ENCODE data around the gene MYL12A.
"Not testable (repeated sequence)": the region's sequence is repeated elsewhere in the genome, so short reads cannot be mapped to it uniquely, and the experiment has no call there.

The MYL12A gene

DNA sequence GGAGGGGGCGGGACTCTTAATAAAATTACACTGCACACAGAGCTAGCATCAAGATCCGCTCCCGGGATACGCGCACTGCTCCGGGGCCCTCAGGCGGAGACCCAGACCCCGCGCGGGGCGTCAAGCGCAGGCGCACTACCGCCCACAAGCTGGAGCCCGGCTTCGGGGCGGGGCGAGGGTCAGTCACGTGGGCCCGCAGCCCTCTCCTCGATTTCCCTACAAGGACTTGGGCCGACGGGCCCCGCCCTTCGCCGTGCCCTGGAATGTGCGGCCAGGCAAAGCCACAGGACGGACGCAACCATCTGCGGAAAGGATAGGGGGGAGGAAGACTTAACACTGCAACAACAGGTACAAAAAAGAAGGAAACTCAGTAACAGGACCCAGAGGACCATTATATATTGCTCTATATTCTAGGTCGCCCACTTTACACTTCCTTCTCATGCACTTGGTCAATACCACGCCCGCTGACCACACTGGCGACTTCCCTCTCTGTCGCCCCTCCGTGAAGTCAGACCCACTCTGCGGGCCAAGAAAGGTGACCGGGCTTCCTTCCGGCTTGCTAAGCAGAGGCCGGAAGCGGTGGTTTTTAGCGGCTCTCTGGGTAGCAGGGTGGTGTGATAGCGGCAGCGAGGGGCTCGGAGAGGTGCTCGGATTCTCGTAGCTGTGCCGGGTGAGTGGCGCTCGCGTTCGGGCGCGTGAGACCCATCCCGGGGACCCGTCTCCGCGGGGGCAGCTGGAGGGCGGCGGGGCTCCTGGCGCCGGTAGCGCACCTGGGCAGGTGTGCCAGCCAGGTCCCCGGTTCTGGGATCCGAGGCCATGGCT, at the start of gene MYL12A:
Gene MYL12A, plus strand, starts transcription at position 562 of the 822 bp plus-strand sequence. CDS start 5,447 bp downstream, outside the sequence.
- DNase-seq: peak; percentile 94

GRCh38 chr18:3198260-3198860, 49.2 kb upstream of the MYL12A start:
- not testable (repeated sequence) for DNase-seq

DNA sequence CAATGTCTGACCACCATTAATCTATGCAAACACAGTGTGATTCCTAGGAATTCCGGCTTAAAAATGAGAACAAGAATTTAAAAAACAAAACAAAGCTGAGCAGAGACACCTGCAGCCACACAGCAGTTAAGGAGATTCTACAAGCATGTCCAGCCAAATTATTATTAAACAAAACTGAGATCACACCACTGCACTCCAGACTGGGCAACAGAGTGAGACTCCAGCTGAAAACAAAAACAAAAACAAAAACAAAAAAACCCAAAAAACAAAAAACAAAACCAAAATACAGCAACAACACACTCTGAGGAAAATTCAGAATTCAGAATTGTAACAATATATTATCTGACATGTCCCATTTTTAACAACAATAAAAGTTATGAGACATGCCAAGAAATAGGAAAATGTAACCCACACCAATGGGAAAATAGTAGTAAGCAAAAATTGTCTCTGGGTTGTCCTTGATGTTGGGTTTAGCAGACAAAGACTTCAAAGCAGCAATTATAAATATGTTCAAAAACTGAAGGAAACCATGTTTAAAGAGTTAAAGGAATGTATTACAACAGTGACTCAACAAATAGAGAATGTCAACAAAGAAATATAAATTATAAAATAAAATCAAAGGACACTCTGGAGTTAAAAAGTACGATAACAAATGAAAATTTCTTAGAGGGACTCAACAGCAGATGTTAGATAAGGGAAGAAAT, 47.5 kb upstream of the MYL12A start:
- no peak for DNase-seq

DNA sequence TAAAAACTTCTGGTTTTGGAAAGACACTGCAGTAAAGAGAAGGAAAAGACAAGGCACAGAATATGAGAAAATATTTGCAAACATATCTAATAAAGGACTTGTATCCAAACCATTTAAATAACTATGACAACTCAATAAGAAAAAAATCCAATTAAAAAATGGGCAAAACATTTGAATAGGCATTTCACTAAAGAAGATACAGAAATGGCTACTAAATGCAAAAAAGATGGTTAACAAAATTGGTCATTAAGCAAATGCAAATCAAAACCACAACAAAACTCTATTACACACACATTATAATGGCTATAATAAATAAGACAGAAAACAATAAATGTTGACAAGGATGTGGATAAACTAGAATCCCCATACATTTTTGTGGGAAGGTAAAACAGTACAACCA, 42.4 kb upstream of the MYL12A start:
- DNase-seq: no peak

DNA sequence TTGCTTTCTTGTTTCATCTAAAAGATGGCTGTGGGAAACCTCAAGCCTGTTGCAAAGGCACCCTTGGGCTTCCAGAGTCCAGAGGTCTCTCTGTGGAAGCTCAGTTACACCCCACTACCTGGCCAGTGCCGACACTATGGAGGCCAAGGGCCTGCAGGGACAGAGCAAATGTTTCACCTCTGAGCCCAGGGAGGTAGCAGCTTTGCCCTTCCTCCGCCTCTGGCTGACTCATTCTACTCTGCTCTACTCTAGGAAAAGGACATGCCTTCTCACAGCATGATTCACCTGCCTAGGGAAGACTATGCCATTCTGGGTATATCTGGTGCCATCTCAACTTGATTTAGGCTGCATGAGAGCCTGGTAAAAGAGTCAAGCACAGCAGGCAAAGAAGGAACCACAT, 40.0 kb upstream of the MYL12A start:
- no peak for DNase-seq

DNA sequence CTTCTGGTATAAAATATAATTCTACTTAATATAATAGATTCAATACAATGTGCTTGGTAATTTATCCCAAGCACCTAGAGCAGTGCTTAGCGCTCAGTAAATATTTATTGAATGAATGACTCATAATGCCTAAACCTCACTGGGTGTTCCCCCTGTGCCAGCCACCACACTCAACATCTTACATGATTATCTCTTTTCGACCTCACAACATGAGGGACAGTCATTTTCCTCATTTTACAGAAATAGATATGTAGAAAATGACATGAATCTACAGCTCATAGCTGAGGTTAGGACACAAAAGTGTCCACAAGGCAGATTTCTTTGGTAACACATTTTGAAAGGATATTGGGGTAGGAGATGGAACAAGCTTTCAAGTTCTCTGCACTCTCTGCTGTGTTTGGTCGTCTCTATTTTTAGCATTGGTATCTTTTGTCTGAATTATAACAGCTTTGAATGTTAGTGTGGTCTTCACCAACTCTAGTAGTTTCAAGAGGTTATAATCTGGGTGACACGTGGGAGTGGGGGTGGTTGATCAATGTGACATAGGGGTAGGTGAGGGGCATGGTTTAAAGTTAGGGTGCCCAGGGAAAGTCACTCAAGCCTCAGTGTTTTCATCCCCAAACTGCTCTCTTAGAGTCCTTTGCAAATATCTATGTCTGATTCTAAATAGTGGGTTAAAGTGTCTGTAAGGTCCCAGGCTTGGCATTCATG, 37.6 kb upstream of the MYL12A start:
- no peak for DNase-seq

- peak; percentile 12 for DNase-seq
These were observed 36.2 kb upstream of the MYL12A start for GRCh38 chr18:3211236-3211992.

GRCh38 chr18:3212657-3213056, 34.9 kb upstream of the MYL12A start:
- DNase-seq: no peak

DNA sequence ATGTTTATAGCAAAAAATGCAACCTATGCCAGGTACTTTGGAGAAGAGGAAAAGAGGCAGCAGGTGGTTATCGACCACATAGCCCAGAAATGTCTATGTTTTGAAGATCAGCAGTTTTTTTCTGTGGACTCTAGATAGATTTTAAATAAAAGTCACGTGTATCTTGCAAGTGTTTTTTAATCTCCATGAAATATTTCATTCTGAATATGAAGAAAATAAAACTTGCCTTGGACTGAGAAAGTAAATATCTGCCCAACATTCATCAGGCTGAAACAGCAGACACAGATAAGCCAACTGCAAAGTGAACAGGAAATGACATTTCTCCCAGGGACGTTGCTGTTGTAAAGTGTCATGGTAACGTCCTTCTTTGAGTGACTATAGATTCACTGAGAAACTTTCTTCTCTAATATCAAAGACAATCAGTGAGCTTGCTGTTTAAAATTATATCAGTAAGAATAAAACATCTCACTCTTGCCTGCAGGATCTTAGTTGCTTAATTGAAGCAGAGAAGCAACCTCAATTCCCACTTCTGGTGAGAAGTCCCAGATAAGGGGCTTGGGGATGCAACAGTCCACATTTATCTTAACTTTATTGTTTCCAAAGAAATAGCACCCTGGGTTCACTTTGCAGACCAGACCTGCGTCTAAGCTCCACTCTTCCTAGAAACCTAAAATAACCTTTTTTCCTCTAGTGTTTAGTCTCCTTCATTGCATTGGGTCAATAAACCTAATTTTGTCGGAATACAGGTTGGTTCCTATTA, 34.1 kb upstream of the MYL12A start:
- DNase-seq: no peak

DNA sequence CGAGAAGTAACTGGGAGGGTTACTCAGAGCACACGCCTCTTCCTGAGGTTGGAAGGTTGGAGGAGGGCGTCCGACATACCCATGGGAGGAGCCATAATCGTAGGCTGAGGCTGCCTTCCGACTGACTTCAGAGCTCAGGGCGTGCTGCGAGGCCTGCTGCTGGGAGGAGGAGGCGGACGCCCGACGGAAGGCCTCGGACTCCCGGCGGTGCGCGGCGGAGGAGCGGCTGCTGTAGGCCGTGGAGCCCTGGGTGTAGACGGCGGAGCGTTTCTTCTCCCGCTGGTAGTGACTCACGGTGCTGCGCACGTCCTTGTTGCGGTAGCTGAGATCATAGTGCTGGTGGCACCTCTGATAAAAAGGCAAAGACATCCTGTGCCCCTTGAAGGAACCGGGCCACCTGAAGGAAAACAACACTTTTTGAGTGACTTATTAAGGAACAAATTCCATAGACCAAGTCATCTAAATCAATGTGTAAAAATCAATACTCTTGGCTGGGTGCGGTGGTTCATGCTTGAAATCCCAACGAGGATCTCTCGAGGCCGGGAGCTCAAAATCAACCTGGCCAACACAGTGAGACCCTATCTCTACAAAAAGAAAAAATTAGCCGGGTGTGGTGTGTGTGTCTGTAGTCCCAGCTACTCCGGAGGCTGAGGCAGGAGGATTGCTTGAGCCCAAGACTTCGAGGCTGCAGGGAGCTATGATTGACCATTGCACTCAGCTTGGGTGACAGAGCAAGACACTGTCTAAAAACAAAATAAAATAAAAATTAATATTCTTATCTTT, 32.6 kb upstream of the MYL12A start:
- DNase-seq: no peak

GRCh38 chr18:3216987-3217386, 30.6 kb upstream of the MYL12A start:
- DNase-seq: no peak

DNA sequence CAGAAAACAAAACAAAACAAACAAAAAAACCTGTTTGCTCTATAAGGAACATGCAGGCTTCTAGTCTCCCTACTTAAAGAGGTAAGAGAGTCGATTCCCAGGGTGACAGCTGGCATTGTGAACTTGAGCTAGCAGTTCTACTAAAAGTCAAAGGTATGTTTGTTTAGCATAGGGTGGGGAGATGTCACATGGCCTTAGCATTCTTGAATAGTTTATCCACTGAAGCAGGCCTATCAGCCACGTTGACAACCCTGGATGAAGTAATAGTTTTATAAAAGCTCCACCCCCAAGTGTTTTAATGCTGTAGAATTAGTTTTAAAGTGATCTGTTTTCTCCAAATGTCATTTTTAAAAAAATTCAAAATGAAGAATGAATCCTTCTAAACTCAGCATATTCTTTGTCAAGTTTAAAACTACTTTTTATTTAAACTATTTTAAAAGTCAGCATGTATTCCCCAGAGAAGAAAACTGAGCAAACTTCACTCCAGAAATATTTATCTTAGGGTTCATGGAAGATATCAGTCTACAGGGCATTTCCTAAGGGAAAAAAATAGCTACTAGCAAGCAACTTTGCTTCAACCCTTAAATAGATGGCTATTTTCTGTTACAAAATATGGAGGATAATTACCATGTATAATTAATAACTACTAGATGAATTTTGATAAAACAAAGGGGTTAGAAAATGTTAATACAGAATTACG, 29.5 kb upstream of the MYL12A start:
- no peak for DNase-seq

GRCh38 chr18:3218819-3219218, 28.8 kb upstream of the MYL12A start:
- peak; percentile 26 for DNase-seq

GRCh38 chr18:3219241-3219630, 28.4 kb upstream of the MYL12A start:
- no peak for DNase-seq

DNA sequence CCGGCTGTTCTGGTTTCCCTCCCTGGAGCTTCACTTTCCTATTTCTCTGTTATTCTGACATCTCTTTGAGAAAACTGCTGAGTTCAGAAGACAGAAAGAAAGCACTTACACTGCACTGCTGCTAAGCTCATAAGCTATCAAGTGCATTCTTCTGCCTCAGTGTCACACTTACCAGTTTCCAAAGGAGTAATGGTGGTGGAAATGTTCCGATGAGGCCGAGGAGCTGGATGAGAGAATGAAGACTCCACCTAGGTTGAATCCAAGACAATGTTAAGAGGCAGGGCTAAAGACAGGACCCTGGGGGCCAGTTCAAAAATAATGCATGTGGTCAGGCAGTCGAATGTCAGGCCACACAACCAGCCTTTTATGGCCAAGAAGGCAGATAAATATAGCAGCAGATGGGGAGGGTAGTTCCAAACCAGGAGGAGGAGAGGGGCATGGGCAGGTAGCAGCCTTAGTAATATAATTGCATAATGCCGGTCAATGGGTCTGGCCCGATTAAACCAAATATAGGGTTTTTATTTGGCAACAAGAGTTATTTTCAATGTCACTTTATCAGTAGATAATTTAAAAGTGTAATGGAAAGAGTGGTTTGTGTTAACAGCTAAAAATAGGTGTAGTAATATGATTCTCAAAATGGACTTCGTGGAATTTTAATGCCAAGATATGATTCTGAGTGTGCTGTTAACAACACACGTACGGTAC, 27.8 kb upstream of the MYL12A start, which contains the start of gene MYOM1:
Gene MYOM1, minus strand, starts transcription at position 338 of the 705 bp plus-strand sequence. CDS start 4,745 bp downstream, outside the sequence.
- DNase-seq: peak; percentile 29

- not testable (repeated sequence) for DNase-seq
These were observed 26.7 kb upstream of the MYL12A start for GRCh38 chr18:3220868-3221267.

GRCh38 chr18:3221496-3221895, 26.1 kb upstream of the MYL12A start:
- DNase-seq: no peak

DNA sequence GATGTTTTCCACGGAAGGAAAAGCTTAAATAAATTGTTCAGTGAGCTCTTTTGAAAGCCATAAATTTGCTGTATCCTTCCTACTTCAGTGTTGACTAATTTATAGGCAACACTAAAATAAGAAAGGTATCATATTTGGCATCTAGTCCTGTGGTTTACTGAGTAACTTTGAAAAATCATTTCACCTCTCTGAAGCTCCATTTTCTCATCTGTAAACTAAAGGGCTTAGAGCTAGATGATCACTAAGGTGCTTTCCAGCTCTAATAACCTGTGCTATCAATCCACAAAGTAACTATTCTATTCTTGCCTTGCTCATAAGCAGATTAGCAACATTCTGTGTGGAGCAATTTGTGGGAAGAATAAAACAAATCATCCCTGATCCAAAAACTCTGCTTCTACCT, 24.2 kb upstream of the MYL12A start:
- DNase-seq: no peak

DNA sequence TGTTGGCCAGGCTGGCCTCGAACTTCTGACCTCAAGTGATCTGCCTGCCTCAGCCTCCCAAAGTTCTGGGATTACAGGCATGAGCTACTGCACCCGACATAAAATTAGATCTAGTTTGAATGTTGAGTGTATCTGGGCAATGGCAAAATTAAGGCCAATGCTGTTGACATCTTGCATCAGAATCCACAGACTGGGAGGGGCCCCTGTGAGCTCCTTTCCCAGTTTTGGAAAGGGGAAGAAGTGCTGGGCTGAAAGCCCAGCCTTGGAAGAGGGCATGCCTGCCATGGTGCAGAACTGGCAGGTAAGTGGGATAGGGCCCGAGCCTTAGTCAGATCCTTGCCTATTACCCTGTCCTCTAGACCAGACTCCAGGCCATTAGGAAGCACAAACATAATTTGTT, 23.4 kb upstream of the MYL12A start:
- DNase-seq: no peak

Data from midbrain (tissue), 1 donor.